Measurements from ENCODE around the gene CACNA1A. TPM values are rescaled to one million over a fixed set of nuclear protein-coding genes. Genes with fewer than 3 reads are reported as not detected.

The CACNA1A gene
- total RNA-seq, 1 donor from 2014 or later = 16.5 TPM

GRCh38 chr19:13447978-13448377 lies 58.3 kb downstream of the CACNA1A start:
- H3K27ac ChIP-seq = no peak overlapping the region
- H3K27me3 ChIP-seq = no peaks in the 10 kb centered on the region
- Mint-ChIP-seq H3K9me3 (peaks cover 16% of the 10 kb centered on the region), H3K36me3 (peaks cover 5% of the 10 kb centered on the region), H3K4me3 (no peak overlapping the region), H3K4me1 (no peaks in the 10 kb centered on the region), H3K27ac (no peak overlapping the region), H3K27me3 (ENCODE audit: insufficient read depth, low read depth) (peaks cover 11% of the 10 kb centered on the region)
- DNase-seq (ENCODE audit: low spot score) = no peak
- H3K4me1 ChIP-seq = no peaks in the 10 kb centered on the region
- no peaks in the 10 kb centered on the region for H3K9me3 ChIP-seq (ENCODE audit: low read depth)
- H3K9ac ChIP-seq = no peak overlapping the region
- H3K4me3 ChIP-seq = no peak overlapping the region
- TF ChIP-seq EZH2phosphoT487 (IDR thresholded peaks at IDR 0.05) = no peak
- TF ChIP-seq EZH2 (IDR thresholded peaks at IDR 0.05) = no peak
- TF ChIP-seq CTCF (IDR thresholded peaks at IDR 0.05) = no peak
- no peaks in the 10 kb centered on the region for H3K79me2 ChIP-seq (ENCODE audit: low read depth)
- H3K36me3 ChIP-seq = no peaks in the 10 kb centered on the region
- H4K20me1 ChIP-seq (ENCODE audit: low read depth) = peaks cover 10% of the 10 kb centered on the region
- no peak overlapping the region for H2AFZ ChIP-seq (replicated peaks)
- no peak overlapping the region for H3K4me2 ChIP-seq
- no peaks in the 10 kb centered on the region for H3F3A ChIP-seq (ENCODE audit: low read depth)

- H3K9me3 ChIP-seq (ENCODE audit: low read depth) = no peaks in the 10 kb centered on the region
- H3K4me3 ChIP-seq = no peak overlapping the region
- H3K4me2 ChIP-seq = no peak overlapping the region
- H3K4me1 ChIP-seq = no peaks in the 10 kb centered on the region
- no peaks in the 10 kb centered on the region for H3K4me1 Mint-ChIP-seq
- no peaks in the 10 kb centered on the region for H3F3A ChIP-seq (ENCODE audit: low read depth)
- H3K9ac ChIP-seq = no peak overlapping the region
- H3K27ac Mint-ChIP-seq = no peak overlapping the region
- no peak overlapping the region for H3K27ac ChIP-seq
- peak; percentile 91 for DNase-seq (ENCODE audit: low spot score)
- H3K36me3 Mint-ChIP-seq = no peaks in the 10 kb centered on the region
- H3K27me3 Mint-ChIP-seq (ENCODE audit: insufficient read depth, low read depth) = peaks cover 5% of the 10 kb centered on the region
- no peaks in the 10 kb centered on the region for H3K27me3 ChIP-seq
- H2AFZ ChIP-seq (replicated peaks) = no peak overlapping the region
- no peak overlapping the region for H3K4me3 Mint-ChIP-seq
- H3K9me3 Mint-ChIP-seq = no peaks in the 10 kb centered on the region
- H4K20me1 ChIP-seq (ENCODE audit: low read depth) = peaks cover 39% of the 10 kb centered on the region
- TF ChIP-seq CTCF (IDR thresholded peaks at IDR 0.05) = no peak
- TF ChIP-seq EZH2 (IDR thresholded peaks at IDR 0.05) = no peak
- no peaks in the 10 kb centered on the region for H3K79me2 ChIP-seq (ENCODE audit: low read depth)
- no peaks in the 10 kb centered on the region for H3K36me3 ChIP-seq
Measured at GRCh38 chr19:13441810-13442512, 64.3 kb downstream of the CACNA1A start.

GRCh38 chr19:13437919-13438618 lies 68.2 kb downstream of the CACNA1A start:
- TF ChIP-seq EZH2 (IDR thresholded peaks at IDR 0.05) (no peak), CTCF (IDR thresholded peaks at IDR 0.05) (no peak), EZH2phosphoT487 (IDR thresholded peaks at IDR 0.05) (no peak)
- H3K9ac ChIP-seq = no peak overlapping the region
- no peak overlapping the region for H3K27ac ChIP-seq
- H3K4me3 ChIP-seq = no peak overlapping the region
- no peak overlapping the region for H3K4me3 Mint-ChIP-seq
- peaks cover 42% of the 10 kb centered on the region for H4K20me1 ChIP-seq (ENCODE audit: low read depth)
- H3K27me3 ChIP-seq = no peaks in the 10 kb centered on the region
- no peak overlapping the region for H3K27ac Mint-ChIP-seq
- no peaks in the 10 kb centered on the region for H3K9me3 Mint-ChIP-seq
- H3K79me2 ChIP-seq (ENCODE audit: low read depth) = no peaks in the 10 kb centered on the region
- DNase-seq (ENCODE audit: low spot score) = no peak
- no peaks in the 10 kb centered on the region for H3K4me1 Mint-ChIP-seq
- no peaks in the 10 kb centered on the region for H3K36me3 Mint-ChIP-seq
- H3K36me3 ChIP-seq = no peaks in the 10 kb centered on the region
- no peaks in the 10 kb centered on the region for H3F3A ChIP-seq (ENCODE audit: low read depth)
- no peak overlapping the region for H3K4me2 ChIP-seq
- no peaks in the 10 kb centered on the region for H3K9me3 ChIP-seq (ENCODE audit: low read depth)
- no peak overlapping the region for H2AFZ ChIP-seq (replicated peaks)
- peaks cover 8% of the 10 kb centered on the region for H3K27me3 Mint-ChIP-seq (ENCODE audit: insufficient read depth, low read depth)
- no peaks in the 10 kb centered on the region for H3K4me1 ChIP-seq

Data from neural progenitor cell (in vitro differentiated cells).